Measurements from ENCODE around the gene RASSF7. TPM values are rescaled to one million over a fixed set of nuclear protein-coding genes. Genes with fewer than 3 reads are reported as not detected.

The RASSF7 gene
- total RNA-seq, 1 donor from 2014 or later: 12.8 TPM

- Histone ChIP-seq H3K36me3 (no peaks in the 10 kb centered on the region), H3K4me2 (no peak overlapping the region), H3K27ac (no peak overlapping the region), H3K9me3 (ENCODE audit: low read depth) (no peaks in the 10 kb centered on the region), H3K4me3 (no peak overlapping the region), H3K9ac (no peak overlapping the region), H3K79me2 (ENCODE audit: low read depth) (peaks cover 61% of the 10 kb centered on the region), H3F3A (ENCODE audit: low read depth) (no peaks in the 10 kb centered on the region), H3K27me3 (no peaks in the 10 kb centered on the region), H2AFZ (replicated peaks) (no peak overlapping the region), H3K4me1 (no peaks in the 10 kb centered on the region), H4K20me1 (ENCODE audit: low read depth) (peaks cover 50% of the 10 kb centered on the region)
- Mint-ChIP-seq H3K36me3 (peaks cover 19% of the 10 kb centered on the region), H3K27ac (no peak overlapping the region), H3K4me1 (peaks cover 9% of the 10 kb centered on the region), H3K9me3 (no peaks in the 10 kb centered on the region), H3K4me3 (no peak overlapping the region), H3K27me3 (ENCODE audit: insufficient read depth, low read depth) (peaks cover 2% of the 10 kb centered on the region)
- no peak for TF ChIP-seq EZH2phosphoT487 (IDR thresholded peaks at IDR 0.05)
- TF ChIP-seq CTCF (IDR thresholded peaks at IDR 0.05): no peak
- TF ChIP-seq EZH2 (IDR thresholded peaks at IDR 0.05): no peak
- DNase-seq (ENCODE audit: low spot score): no peak
Observed at GRCh38 chr11:584287-584686, 23.5 kb downstream of the RASSF7 start.

GRCh38 chr11:586376-587316 lies 25.9 kb downstream of the RASSF7 start:
- peaks cover 6% of the 10 kb centered on the region for H3K27me3 Mint-ChIP-seq (ENCODE audit: insufficient read depth, low read depth)
- no peaks in the 10 kb centered on the region for H3K9me3 ChIP-seq (ENCODE audit: low read depth)
- peaks cover 36% of the 10 kb centered on the region for H4K20me1 ChIP-seq (ENCODE audit: low read depth)
- H3K4me3 ChIP-seq: no peak overlapping the region
- no peaks in the 10 kb centered on the region for H3K4me1 ChIP-seq
- peaks cover 24% of the 10 kb centered on the region for H3K36me3 Mint-ChIP-seq
- H3K79me2 ChIP-seq (ENCODE audit: low read depth): peaks cover 37% of the 10 kb centered on the region
- no peak overlapping the region for H3K4me3 Mint-ChIP-seq
- peak overlapping the region; percentile 64 for H3K27ac Mint-ChIP-seq
- H3K4me1 Mint-ChIP-seq: no peaks in the 10 kb centered on the region
- no peaks in the 10 kb centered on the region for H3F3A ChIP-seq (ENCODE audit: low read depth)
- no peak for DNase-seq (ENCODE audit: low spot score)
- H3K27me3 ChIP-seq: no peaks in the 10 kb centered on the region
- no peak overlapping the region for H3K9ac ChIP-seq
- H3K27ac ChIP-seq: no peak overlapping the region
- no peaks in the 10 kb centered on the region for H3K9me3 Mint-ChIP-seq
- TF ChIP-seq EZH2 (IDR thresholded peaks at IDR 0.05) (no peak), EZH2phosphoT487 (IDR thresholded peaks at IDR 0.05) (no peak), CTCF (IDR thresholded peaks at IDR 0.05) (no peak)
- no peak overlapping the region for H2AFZ ChIP-seq (replicated peaks)
- H3K36me3 ChIP-seq: no peaks in the 10 kb centered on the region
- H3K4me2 ChIP-seq: no peak overlapping the region

- no peaks in the 10 kb centered on the region for H3K4me1 Mint-ChIP-seq
Observed at GRCh38 chr11:587546-587945, 26.8 kb downstream of the RASSF7 start.

More at GRCh38 chr11:587546-587945, 26.8 kb downstream of the RASSF7 start:
- no peak overlapping the region for H3K27ac ChIP-seq
- H3K27me3 ChIP-seq: no peaks in the 10 kb centered on the region
- no peak overlapping the region for H2AFZ ChIP-seq (replicated peaks)
- H3K9me3 Mint-ChIP-seq: no peaks in the 10 kb centered on the region
- peaks cover 29% of the 10 kb centered on the region for H3K79me2 ChIP-seq (ENCODE audit: low read depth)
- H4K20me1 ChIP-seq (ENCODE audit: low read depth): peaks cover 30% of the 10 kb centered on the region
- no peaks in the 10 kb centered on the region for H3K9me3 ChIP-seq (ENCODE audit: low read depth)
- DNase-seq (ENCODE audit: low spot score): no peak
- H3K9ac ChIP-seq: no peak overlapping the region
- H3K4me2 ChIP-seq: no peak overlapping the region
- H3F3A ChIP-seq (ENCODE audit: low read depth): no peaks in the 10 kb centered on the region
- H3K4me3 ChIP-seq: no peak overlapping the region
- H3K4me1 ChIP-seq: no peaks in the 10 kb centered on the region
- no peaks in the 10 kb centered on the region for H3K36me3 ChIP-seq
- H3K4me3 Mint-ChIP-seq: no peak overlapping the region
- H3K27me3 Mint-ChIP-seq (ENCODE audit: insufficient read depth, low read depth): peaks cover 6% of the 10 kb centered on the region
- TF ChIP-seq EZH2phosphoT487 (IDR thresholded peaks at IDR 0.05) (no peak), EZH2 (IDR thresholded peaks at IDR 0.05) (no peak), CTCF (IDR thresholded peaks at IDR 0.05) (no peak)
- peak overlapping the region; percentile 50 for H3K27ac Mint-ChIP-seq
- H3K36me3 Mint-ChIP-seq: peaks cover 24% of the 10 kb centered on the region
